Gastrocnemius medialis (tissue), 4 donors: ENCODE measurements around the gene SLC2A1. TPM values are rescaled to one million over a fixed set of nuclear protein-coding genes. Genes with fewer than 3 reads are reported as not detected.
A peak's percentile ranks its signal among the peaks of the same experiment; 100 is the strongest.

ENCODE experiments used
- ATAC-seq, 2 donors: fragments of 150-250 bp; one replicate each; pipeline ENCODE4 v1.9.1; 2016
- DNase-seq, 2 donors: peaks; one replicate each; pipeline ENCODE4 v3.0.0-alpha.2; 2019
- H3K27ac ChIP-seq, 4 donors: fragments of 200-600 bp; sonication (generic); 1 replicate in 1 of 4; 2 replicates in 3 of 4; pipeline ENCODE4 v1.5.1; 2016 to 2018; ENCODE audit warnings: mild to moderate bottlenecking in 2 of 4, moderate library complexity in 1 of 4
- H3K27me3 ChIP-seq, 3 donors: fragments of 200-600 bp; sonication (generic) in 2 of 3; 1 replicate in 1 of 3; 2 replicates in 2 of 3; pipeline versions ENCODE4 v1.5.1 to v1.6.0; 2016 to 2019; ENCODE audit warnings: mild to moderate bottlenecking in 1 of 3, moderate library complexity in 1 of 3
- H3K36me3 ChIP-seq, 2 donors: fragments of 200-600 bp; sonication (generic) in 1 of 2; one replicate each; pipeline ENCODE4 v1.5.1; 2017 to 2018
- H3K4me1 ChIP-seq, 2 donors: fragments of 200-600 bp; sonication (generic) in 1 of 2; one replicate each; pipeline ENCODE4 v1.5.1; 2016 to 2017; ENCODE audit warnings: mild to moderate bottlenecking in 2 of 2
- H3K4me3 ChIP-seq, 4 donors: fragments of 200-600 bp; sonication (generic) in 3 of 4; 1 replicate in 1 of 4; 2 replicates in 3 of 4; pipeline ENCODE4 v1.5.1; 2016 to 2019; ENCODE audit warnings: mild to moderate bottlenecking in 2 of 4
- H3K9me3 ChIP-seq, 3 donors: fragments of 200-600 bp; sonication (generic) in 2 of 3; 1 replicate in 1 of 3; 2 replicates in 2 of 3; pipeline ENCODE4 v1.5.1; 2016 to 2019
- POLR2A ChIP-seq, 2 donors: fragments of 450-650 bp; IDR thresholded peaks; one replicate each; pipeline ENCODE4 v1.6.1; 2017; ENCODE audit warnings: antibody characterized with exemption in 2 of 2, mild to moderate bottlenecking in 2 of 2, moderate library complexity in 2 of 2
- in situ Hi-C, 4 donors: fragments of 200-750 bp; cut with MboI; loops; one replicate each; pipeline versions ENCODE4 v1.15.0 to v1.8.0; 2017; ENCODE audit warnings: low sequenced_read_pairs in 4 of 4
- intact Hi-C: fragments of 100-400 bp; cut with DNase I; formaldehyde crosslinking; loops from one replicate; pipeline ENCODE4 v1.15.1; 2023; ENCODE audit warnings: low total_unique reads
- total RNA-seq, 4 donors: library from RNA; depleted of rRNA; stranded (reverse); fragments of >200 nt; gene quantifications; one replicate each; pipeline versions ENCODE4 v1.1.0 to v1.2.3, GENCODE V29; 2016
- TF ChIP-seq, protein P1 (sequence below), 5 experiments: fragments of 450-650 bp in 3 of 5; fragments of 200-600 bp in 2 of 5; sonication (generic) in 2 of 5; IDR thresholded peaks in 4 of 5; conservative IDR thresholded peaks in 1 of 5; 1 replicate in 4 of 5; 2 replicates in 1 of 5; pipeline ENCODE4 v1.5.1; 2016 to 2019; ENCODE audit warnings: antibody characterized with exemption in 5 of 5, mild to moderate bottlenecking in 3 of 5, moderate library complexity in 3 of 5

Gene SLC2A1
- total RNA-seq, 4 donors from 2014 or later: 6.3 to 16.1 (median 9.4) TPM

DNA sequence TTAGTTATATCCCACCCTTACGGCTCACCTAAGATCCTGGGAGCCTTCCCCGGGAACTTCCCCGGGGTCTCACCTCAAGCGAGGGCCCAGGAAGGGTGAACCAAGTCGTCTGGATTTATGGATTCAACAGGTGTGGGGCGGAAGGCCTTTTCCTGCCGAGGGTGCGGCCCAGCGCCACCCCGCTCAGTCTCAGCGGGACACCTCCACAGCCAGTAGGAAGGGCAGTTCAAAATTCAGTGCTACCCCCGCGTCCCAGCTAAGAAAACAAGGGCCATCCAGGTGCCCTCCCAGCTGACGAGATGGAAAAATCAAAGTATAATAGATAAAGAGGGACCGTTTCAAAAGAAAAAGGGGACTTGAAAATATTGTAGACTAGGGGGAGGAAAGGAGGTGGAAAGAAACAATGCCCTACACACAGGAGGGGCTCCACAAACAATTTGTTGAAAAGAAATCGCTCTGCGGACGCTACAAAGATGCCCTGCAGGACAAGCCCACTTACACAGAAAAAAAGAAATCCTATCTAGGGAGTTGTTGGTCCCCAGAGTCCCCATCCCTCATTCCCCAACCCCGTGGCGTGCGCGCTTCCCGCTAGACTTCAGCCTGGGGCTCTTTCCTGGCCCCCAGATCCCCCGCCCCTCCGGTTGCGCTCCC lies 1.3 kb downstream of the SLC2A1 start:
- TF ChIP-seq, protein P1, sequence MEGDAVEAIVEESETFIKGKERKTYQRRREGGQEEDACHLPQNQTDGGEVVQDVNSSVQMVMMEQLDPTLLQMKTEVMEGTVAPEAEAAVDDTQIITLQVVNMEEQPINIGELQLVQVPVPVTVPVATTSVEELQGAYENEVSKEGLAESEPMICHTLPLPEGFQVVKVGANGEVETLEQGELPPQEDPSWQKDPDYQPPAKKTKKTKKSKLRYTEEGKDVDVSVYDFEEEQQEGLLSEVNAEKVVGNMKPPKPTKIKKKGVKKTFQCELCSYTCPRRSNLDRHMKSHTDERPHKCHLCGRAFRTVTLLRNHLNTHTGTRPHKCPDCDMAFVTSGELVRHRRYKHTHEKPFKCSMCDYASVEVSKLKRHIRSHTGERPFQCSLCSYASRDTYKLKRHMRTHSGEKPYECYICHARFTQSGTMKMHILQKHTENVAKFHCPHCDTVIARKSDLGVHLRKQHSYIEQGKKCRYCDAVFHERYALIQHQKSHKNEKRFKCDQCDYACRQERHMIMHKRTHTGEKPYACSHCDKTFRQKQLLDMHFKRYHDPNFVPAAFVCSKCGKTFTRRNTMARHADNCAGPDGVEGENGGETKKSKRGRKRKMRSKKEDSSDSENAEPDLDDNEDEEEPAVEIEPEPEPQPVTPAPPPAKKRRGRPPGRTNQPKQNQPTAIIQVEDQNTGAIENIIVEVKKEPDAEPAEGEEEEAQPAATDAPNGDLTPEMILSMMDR (IDR thresholded peaks at IDR 0.05 in 4 of 5, conservative IDR thresholded peaks at IDR 0.05 in 1 of 5): no peak
- TF ChIP-seq POLR2A (IDR thresholded peaks at IDR 0.05): no peak
- no peak for DNase-seq
- intact Hi-C loops: no loop called here
- H3K9me3 ChIP-seq: no peaks in the 10 kb centered on the region
- peaks cover 5 to 9% of the 10 kb centered on the region in 2 donors for H3K4me1 ChIP-seq
- H3K27me3 ChIP-seq: peaks cover 19 to 34% (median 29%) of the 10 kb centered on the region in 3 donors
- H3K36me3 ChIP-seq: no peaks in the 10 kb centered on the region
- peak overlapping the region in 2 of 4 donors; percentile 43 to 52 for H3K27ac ChIP-seq
- no peak for ATAC-seq
- in situ Hi-C loops: no loop called here
- H3K4me3 ChIP-seq: peak overlapping the region; percentile 56 to 78 (median 63)

DNA sequence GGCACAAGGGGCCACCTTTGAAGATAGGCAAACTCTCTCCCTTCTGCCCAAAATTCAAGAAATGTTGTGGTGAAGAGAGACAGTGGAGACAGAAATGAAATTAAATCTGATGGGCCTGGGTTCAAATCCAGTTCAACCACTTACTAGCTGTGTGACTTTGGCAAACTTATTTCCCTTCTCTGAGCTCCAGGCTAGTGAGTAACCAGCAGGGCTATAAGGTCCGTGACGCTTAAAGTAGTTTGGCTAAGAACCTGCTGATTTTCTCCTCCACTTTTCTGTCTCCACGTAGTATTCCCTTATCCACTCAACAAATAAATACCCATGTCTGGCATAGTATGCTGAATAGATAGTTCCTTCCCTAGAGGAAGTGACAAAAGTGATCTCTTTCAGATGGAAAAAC lies 1.9 kb downstream of the SLC2A1 start:
- H3K27ac ChIP-seq: no peak overlapping the region
- no peak for TF ChIP-seq POLR2A (IDR thresholded peaks at IDR 0.05)
- TF ChIP-seq, protein P1 (IDR thresholded peaks at IDR 0.05 in 4 of 5, conservative IDR thresholded peaks at IDR 0.05 in 1 of 5): no peak
- H3K4me1 ChIP-seq: peaks cover 5 to 9% of the 10 kb centered on the region in 2 donors
- H3K36me3 ChIP-seq: no peaks in the 10 kb centered on the region
- peaks cover 19 to 28% (median 24%) of the 10 kb centered on the region in 3 donors for H3K27me3 ChIP-seq
- ATAC-seq (no peak), DNase-seq (no peak)
- in situ Hi-C loops: no loop called here
- H3K9me3 ChIP-seq: no peaks in the 10 kb centered on the region
- no peak overlapping the region for H3K4me3 ChIP-seq
- intact Hi-C loops: no loop called here

DNA sequence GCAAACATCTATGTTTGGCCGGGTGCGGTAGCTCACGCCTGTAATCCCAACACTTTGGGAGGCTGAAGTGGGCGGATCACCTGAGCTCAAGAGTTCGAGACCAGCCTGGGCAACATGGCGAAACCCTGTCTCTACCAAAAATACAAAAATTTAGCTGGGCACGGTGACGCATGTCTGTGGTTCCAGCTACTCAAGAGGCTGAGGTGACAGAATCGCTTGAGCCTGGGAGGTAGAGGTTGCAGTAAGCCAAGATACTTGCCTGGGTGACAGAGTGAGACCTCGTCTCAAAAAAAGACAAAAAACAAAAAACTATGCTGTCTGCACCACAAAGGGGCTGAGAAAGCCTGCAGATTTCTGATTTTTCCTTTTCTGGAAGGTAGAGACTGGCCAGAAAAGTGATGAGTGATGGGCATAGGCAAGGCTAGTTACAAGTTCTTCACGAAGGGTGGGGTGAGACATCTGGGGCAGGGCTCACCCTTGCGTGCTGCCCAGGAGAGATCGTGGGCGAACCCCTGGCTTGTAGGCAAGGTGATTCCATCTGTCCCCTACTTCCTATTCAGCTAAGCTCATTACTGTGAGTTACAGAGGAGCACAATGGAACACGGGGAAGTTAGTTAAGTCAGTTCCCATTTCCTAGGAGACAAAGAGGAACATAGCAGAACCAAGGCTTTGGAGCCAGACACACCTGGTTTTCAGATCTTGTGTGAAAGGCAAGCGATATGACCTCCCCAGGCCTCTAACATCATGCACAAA lies 3.2 kb downstream of the SLC2A1 start:
- Histone ChIP-seq H3K27ac (no peak overlapping the region), H3K9me3 (no peaks in the 10 kb centered on the region), H3K4me3 (no peak overlapping the region), H3K4me1 (peaks cover 5 to 9% of the 10 kb centered on the region in 2 donors), H3K27me3 (peaks cover 17 to 20% (median 19%) of the 10 kb centered on the region in 3 donors), H3K36me3 (no peaks in the 10 kb centered on the region)
- TF ChIP-seq, protein P1 (IDR thresholded peaks at IDR 0.05 in 4 of 5, conservative IDR thresholded peaks at IDR 0.05 in 1 of 5): no peak
- TF ChIP-seq POLR2A (IDR thresholded peaks at IDR 0.05): no peak
- intact Hi-C loops (no loop called here), in situ Hi-C loops (no loop called here)
- no peak for DNase-seq
- no peak for ATAC-seq

DNA sequence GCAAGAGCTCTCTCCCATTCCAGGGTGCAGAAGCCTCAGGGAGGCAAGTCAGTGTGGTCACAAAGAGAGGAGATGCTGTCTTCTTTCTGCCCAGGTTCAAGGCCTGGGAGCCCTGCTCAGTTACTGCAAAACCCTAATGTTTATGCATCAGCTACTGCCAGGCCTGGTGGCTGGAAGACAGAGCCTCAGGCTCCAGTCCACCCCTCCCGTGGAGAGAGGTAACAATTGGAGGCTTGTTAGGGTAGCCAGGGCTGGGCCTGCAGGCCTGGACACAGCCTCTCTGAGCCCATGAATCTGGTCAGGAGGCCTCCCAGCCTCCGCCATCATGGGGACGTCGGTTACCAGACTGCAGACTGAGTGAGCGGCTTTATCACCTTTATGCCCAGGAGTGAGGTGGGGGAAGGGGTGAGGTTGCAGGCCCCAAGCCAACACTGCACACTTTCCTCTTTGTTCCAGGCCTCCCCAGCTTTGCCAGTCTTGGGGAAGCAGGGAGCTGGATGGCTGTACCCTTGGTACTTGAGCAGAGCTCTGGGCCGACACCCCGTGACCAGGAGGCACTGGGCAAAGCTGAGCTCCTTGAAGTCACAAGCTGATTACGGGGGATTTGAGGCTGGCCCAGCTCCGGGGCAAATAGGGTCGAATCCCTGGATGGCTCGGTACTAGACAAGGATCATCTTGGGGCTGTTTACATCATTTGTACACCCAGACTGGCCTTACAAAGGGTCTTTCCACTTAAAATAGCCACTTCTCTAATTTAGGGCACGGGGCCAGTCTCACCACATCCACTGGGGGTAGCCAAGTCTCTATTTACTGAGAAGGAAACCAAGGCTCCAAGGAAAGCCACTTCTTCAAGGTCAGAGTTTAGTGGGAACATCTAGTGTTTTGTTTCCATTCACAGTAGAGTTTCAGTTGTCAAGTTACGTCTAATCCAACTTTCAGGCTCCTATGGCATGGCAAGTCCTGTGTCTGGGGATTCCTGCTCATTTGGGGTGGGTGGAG lies 5.2 kb downstream of the SLC2A1 start:
- intact Hi-C loops: no loop called here

More for the DNA sequence above, 5.2 kb downstream of the SLC2A1 start:
- no peaks in the 10 kb centered on the region for H3K9me3 ChIP-seq
- peaks cover 0 to 2% (median under 1%) of the 10 kb centered on the region in 3 donors for H3K27me3 ChIP-seq
- no peaks in the 10 kb centered on the region for H3K4me1 ChIP-seq
- H3K36me3 ChIP-seq: no peaks in the 10 kb centered on the region
- H3K27ac ChIP-seq: no peak overlapping the region
- TF ChIP-seq POLR2A (IDR thresholded peaks at IDR 0.05): no peak
- TF ChIP-seq, protein P1 (IDR thresholded peaks at IDR 0.05 in 4 of 5, conservative IDR thresholded peaks at IDR 0.05 in 1 of 5): no peak
- no peak overlapping the region for H3K4me3 ChIP-seq
- no peak for DNase-seq
- no peak for ATAC-seq
- in situ Hi-C loops: no loop called here
